GM13977 (cell line): ENCODE results near the gene SLC29A1.

Source experiments
- DNase-seq: peaks from one replicate; pipeline ENCODE4 v3.0.0; 2012; ENCODE audit warnings: low spot score
- in situ Hi-C: fragments of 300-500 bp; cut with MboI; formaldehyde crosslinking; loops from one replicate; pipeline ENCODE4 v1.12.0; 2022; ENCODE audit warnings: low sequenced_read_pairs, low pct_unique_long_range_greater_than_20kb, mixed read lengths, inconsistent platforms; ENCODE audit not compliant: unreplicated experiment
- TF ChIP-seq, protein P1 (sequence below): IDR thresholded peaks from 2 replicates; pipeline ENCODE4 v1.5.1; 2012; ENCODE audit warnings: mild to moderate bottlenecking, control low read depth; ENCODE audit not compliant: insufficient read depth; ENCODE audit errors: extremely low read depth, missing control alignments

SLC29A1 gene

DNA sequence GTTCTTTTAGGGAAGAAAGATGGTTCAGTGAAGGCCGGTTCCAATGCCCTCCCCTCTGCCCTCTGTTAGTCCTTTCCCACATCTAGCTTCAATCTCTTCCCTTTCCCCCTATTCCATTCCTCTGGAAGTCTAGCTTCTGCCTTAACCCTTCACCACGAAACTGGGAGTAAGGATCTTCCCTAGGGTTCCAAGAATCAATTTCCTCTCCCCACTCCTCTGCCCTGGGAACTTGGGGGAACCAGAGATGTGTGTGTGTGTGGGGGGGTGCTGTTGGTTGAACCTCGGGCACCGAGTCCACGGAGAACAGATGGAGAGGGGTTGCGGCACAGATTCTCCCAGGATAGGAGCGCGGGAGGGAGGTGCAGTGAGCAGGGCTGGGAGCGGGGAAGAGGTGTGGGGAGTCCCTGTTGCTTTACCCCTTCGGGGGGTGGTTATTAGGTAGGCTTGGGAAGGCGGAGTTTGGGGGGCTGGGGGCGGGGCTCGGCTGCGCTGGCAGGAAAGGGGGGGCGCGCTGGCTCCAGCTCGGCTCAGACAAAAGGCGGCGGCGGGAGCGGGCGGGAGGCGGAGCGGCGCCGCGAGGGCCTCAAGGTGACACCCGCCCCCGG, 46.6 kb downstream of the SLC29A1 start, which contains the start of gene TMEM151B:
Gene TMEM151B (plus strand): TSS at position 530 of the 605 bp plus-strand sequence. CDS start 293 bp downstream, outside the sequence.
- in situ Hi-C loops = no loop called here
- no peak for DNase-seq
- TF ChIP-seq, protein P1, sequence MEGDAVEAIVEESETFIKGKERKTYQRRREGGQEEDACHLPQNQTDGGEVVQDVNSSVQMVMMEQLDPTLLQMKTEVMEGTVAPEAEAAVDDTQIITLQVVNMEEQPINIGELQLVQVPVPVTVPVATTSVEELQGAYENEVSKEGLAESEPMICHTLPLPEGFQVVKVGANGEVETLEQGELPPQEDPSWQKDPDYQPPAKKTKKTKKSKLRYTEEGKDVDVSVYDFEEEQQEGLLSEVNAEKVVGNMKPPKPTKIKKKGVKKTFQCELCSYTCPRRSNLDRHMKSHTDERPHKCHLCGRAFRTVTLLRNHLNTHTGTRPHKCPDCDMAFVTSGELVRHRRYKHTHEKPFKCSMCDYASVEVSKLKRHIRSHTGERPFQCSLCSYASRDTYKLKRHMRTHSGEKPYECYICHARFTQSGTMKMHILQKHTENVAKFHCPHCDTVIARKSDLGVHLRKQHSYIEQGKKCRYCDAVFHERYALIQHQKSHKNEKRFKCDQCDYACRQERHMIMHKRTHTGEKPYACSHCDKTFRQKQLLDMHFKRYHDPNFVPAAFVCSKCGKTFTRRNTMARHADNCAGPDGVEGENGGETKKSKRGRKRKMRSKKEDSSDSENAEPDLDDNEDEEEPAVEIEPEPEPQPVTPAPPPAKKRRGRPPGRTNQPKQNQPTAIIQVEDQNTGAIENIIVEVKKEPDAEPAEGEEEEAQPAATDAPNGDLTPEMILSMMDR = no peak

DNA sequence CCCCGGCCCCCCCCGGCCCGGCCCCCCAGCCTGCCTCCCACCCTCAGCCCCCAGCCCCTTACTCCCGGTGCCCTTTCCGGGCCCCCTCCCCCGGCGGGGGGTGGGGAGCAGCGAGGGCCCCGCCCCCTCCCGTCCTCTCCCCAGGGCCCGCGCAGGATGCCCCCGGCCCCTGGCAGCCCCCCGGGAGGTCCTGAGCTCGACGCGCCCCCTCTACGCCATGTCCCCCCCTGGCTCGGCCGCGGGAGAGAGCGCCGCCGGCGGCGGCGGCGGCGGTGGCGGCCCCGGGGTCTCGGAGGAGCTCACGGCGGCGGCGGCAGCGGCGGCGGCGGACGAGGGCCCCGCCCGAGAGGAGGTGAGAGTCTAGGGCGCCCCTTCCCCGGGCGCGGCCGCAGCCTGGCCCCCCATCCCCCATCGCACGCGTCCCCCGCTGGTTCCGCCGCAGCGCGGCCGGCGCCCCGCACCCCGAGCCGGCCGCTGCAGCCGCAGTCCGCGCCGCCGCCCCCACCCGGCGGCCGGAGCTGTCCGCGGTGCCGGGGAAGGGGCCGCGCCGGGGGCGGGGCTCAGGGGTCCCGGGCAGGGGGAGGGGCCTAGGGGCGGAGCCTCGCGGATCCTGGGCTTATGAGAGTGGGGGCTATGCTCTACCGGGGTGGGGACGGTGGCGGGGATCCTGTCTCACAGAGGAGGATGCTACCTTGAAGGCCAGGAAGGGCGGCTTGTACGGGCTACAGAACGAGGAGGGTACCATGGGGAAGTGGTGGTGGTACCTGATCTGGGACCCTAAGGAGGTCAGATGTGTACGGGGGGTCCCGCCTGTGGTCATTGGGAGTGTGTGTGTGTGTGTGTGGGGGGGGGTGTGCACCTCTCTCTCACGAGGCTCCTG, 47.4 kb downstream of the SLC29A1 start:
- in situ Hi-C loops = no loop called here
- TF ChIP-seq, protein P1 = no peak
- no peak for DNase-seq

DNA sequence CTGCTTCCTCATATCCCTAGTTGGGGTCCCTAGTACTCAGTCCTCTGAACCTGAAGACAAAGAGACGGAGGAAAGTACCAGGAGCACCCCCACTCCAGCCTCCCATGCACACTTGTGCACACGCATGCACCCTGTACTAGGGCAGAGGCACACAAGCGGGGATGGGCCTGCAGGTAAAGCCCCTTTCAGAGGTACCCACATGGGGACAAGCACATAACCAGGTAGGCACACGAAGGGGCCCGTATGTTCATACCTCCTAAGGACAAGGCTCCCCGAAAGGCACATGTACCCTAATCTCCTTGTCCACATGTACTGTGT, 48.0 kb downstream of the SLC29A1 start:
- in situ Hi-C loops = no loop called here
- TF ChIP-seq, protein P1 = no peak
- DNase-seq = no peak

DNA sequence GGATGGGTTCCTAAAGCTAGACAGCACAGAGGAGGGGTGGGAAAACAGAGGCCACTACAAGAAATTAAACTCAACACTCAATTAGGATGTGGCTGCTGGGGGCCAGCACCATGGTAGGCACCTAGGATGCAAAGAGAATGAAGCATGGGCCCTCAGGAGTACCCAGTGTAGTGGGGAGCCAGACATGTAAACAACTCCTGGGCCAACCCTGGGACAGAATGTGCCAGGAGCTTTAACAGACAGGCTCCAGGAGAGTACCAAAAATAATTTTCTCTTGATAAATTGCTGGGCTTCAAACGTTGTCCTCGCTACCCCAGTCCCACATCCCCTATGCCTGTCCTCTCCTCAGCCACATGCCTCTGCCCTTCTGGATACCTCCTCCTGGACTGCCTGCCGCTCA, 48.5 kb downstream of the SLC29A1 start:
- no peak for DNase-seq
- in situ Hi-C loops = no loop called here
- TF ChIP-seq, protein P1 = no peak

DNA sequence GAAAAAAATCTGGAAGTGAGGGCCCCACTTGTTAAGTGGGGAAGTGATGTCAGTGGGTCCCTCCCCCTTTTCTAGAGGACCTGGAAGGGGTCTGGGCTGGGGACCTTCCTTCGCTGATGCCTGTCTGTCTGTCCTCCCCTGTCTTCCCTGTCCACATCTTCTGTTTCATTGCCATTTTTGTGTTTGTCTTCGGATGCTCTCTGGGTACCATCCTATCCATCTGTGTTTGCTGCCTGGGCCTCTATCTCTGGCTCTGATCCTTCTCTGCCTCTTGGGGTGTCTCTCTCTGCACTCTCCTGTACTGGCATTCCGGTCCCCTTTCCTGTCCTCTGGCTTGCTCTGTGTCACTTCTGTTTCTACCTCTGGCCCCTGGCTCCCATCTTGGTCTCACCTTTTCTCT, 49.1 kb downstream of the SLC29A1 start:
- DNase-seq = no peak
- TF ChIP-seq, protein P1 = no peak
- in situ Hi-C loops = no loop called here

DNA sequence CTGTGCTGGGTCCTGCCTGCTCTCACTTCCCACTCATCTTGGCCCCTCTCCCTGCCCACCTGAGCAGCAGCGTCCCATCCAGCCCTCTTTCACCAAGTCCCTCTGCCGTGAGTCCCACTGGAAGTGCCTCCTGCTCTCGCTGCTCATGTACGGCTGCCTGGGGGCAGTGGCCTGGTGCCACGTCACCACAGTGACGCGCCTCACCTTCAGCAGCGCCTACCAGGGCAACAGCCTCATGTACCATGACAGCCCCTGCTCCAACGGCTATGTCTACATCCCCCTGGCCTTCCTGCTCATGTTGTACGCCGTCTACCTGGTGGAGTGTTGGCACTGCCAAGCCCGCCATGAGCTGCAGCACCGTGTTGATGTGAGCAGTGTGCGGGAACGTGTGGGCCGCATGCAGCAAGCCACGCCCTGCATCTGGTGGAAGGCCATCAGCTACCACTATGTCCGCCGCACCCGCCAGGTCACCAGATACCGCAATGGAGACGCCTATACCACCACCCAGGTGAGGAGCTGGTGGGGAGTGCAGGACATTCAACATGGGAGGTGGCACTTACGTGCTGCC, 49.7 kb downstream of the SLC29A1 start:
- DNase-seq = no peak
- in situ Hi-C loops = no loop called here
- TF ChIP-seq, protein P1 = no peak
